ENCODE measurements around the gene IFNA21. TPM values are rescaled to one million over a fixed set of nuclear protein-coding genes. Genes with fewer than 3 reads are reported as not detected.

IFNA21 gene
- total and polyA plus RNA-seq, 2 of the 4 experiments (the other 2 are of a cell fraction) = not detected

GRCh38 chr9:21205204-21205603, 38.7 kb upstream of the IFNA21 start:
- H3K18ac ChIP-seq (ENCODE audit: low read depth, low read length) = no peak overlapping the region
- no peak overlapping the region for H3K4me3 ChIP-seq (ENCODE audit: insufficient read depth, low read depth, low read length)
- no peak overlapping the region for H4K8ac ChIP-seq (ENCODE audit: low read depth in 2 of 2, low read length in 2 of 2)
- TF ChIP-seq MXI1 (IDR thresholded peaks at IDR 0.05; ENCODE audit: borderline replicate concordance, low read depth, low read length) (no peak), BHLHE40 (IDR thresholded peaks at IDR 0.05; ENCODE audit: low read depth, low read length) (no peak), USF2 (IDR thresholded peaks at IDR 0.05; ENCODE audit: low read depth, low read length) (no peak), SMC3 (IDR thresholded peaks at IDR 0.05; ENCODE audit: low read depth, low read length) (no peak), CTCF (conservative IDR thresholded peaks at IDR 0.05; ENCODE audit: low read depth, low read length) (no peak), MAZ (IDR thresholded peaks at IDR 0.05; ENCODE audit: borderline replicate concordance, low read depth, low read length) (no peak), MAFK (IDR thresholded peaks at IDR 0.05; ENCODE audit: low read depth, low read length) (no peak), ELK1 (IDR thresholded peaks at IDR 0.05; ENCODE audit: borderline replicate concordance, low read depth, low read length) (no peak), RFX5 (IDR thresholded peaks at IDR 0.05; ENCODE audit: low read depth, low read length) (no peak), RCOR1 (IDR thresholded peaks at IDR 0.05; ENCODE audit: insufficient replicate concordance, low read length) (no peak), CEBPB (IDR thresholded peaks at IDR 0.05; ENCODE audit: low read depth, low read length) (no peak), POLR2A (IDR thresholded peaks at IDR 0.05; ENCODE audit: low read depth, low read length) (no peak), FOS (IDR thresholded peaks at IDR 0.05; ENCODE audit: low read depth, low read length) (no peak), RAD21 (IDR thresholded peaks at IDR 0.05; ENCODE audit: low read length) (no peak), CHD1 (IDR thresholded peaks at IDR 0.05; ENCODE audit: low read depth, low read length) (no peak), NFE2L2 (IDR thresholded peaks at IDR 0.05; ENCODE audit: low read depth, low read length) (no peak)
- DNase-seq (no peak), ATAC-seq (ENCODE audit: low read depth) (no peak)
- in situ Hi-C loops (cut with MboI; ENCODE audit: low sequenced_read_pairs) = loop anchor here (25.0 kb wide), 1 partner anchor 582 kb away; no protein-coding TSS in a partner anchor
- H4K20me1 ChIP-seq (ENCODE audit: insufficient read depth, low read length) = no peaks in the 10 kb centered on the region
- H2BK120ac ChIP-seq (ENCODE audit: low read depth, low read length) = no peak overlapping the region
- CTCF ChIA-PET = no interaction called here
- H4K91ac ChIP-seq (ENCODE audit: insufficient read depth, low read depth, low read length) = no peak overlapping the region
- H2BK5ac ChIP-seq (ENCODE audit: low read depth, low read length, poor library complexity, severe bottlenecking) = no peak overlapping the region
- no peaks in the 10 kb centered on the region for H3K9me3 ChIP-seq (ENCODE audit: control insufficient read depth, insufficient read depth, low read length)
- no peak overlapping the region for H2BK15ac ChIP-seq (ENCODE audit: low read depth, low read length)
- POLR2A ChIA-PET (ENCODE audit: unreplicated experiment) = no interaction called here
- no peak overlapping the region for H4K5ac ChIP-seq (ENCODE audit: low read depth, low read length)
- dilution Hi-C loops (cut with HindIII; ENCODE audit: low sequenced_read_pairs, unreplicated experiment) = no loop called here
- H3K14ac ChIP-seq (replicated peaks; ENCODE audit: low read depth, low read length) = no peak overlapping the region
- H3K4me1 ChIP-seq (ENCODE audit: control insufficient read depth, insufficient read depth, low read length) = no peaks in the 10 kb centered on the region
- no peak overlapping the region for H3K56ac ChIP-seq (ENCODE audit: extremely low read depth, insufficient read depth, low read length)
- no peak overlapping the region for H3K27ac ChIP-seq (ENCODE audit: insufficient read depth, low read length)
- H2BK20ac ChIP-seq (ENCODE audit: low read depth, low read length) = no peak overlapping the region
- no peak overlapping the region for H3K4me2 ChIP-seq (ENCODE audit: low read depth, low read length)
- H3K9me1 ChIP-seq (ENCODE audit: insufficient read depth, low read length) = no peaks in the 10 kb centered on the region
- H2AK5ac ChIP-seq (ENCODE audit: low read depth, low read length) = no peak overlapping the region
- H3K27me3 ChIP-seq (ENCODE audit: control insufficient read depth, insufficient read depth, low read length) = no peaks in the 10 kb centered on the region
- no peak overlapping the region for H2AK9ac ChIP-seq (replicated peaks; ENCODE audit: low read depth, low read length, poor library complexity)
- no TSS peak for BruUV-seq (replicated peaks)
- H3K36me3 ChIP-seq (ENCODE audit: control insufficient read depth, insufficient read depth, low read length) = no peaks in the 10 kb centered on the region
- no peak overlapping the region for H3K9ac ChIP-seq (ENCODE audit: low read depth, low read length)
- no peak overlapping the region for H3K23ac ChIP-seq (ENCODE audit: low read depth, low read length)
- no peak overlapping the region for H3K4ac ChIP-seq (ENCODE audit: low read depth, low read length)
- H2AFZ ChIP-seq (replicated peaks; ENCODE audit: low read length, poor library complexity) = no peak overlapping the region
- H3K79me1 ChIP-seq (ENCODE audit: low read depth in 1 of 2, low read length in 2 of 2) = no peaks in the 10 kb centered on the region
- intact Hi-C loops (cut with micrococcal nuclease) = no loop called here
